Testis (tissue), 2 donors: ENCODE results near the gene KLK12.

Experiments used
- CTCF ChIP-seq, 3 experiments: fragments of 450-650 bp in 2 of 3; fragments of 200-600 bp in 1 of 3; sonication (generic) in 1 of 3; IDR thresholded peaks; one replicate each; pipeline ENCODE4 v1.5.1; 2016 to 2019; ENCODE audit warnings: antibody characterized with exemption in 3 of 3, mild to moderate bottlenecking in 2 of 3, moderate library complexity in 1 of 3
- POLR2A ChIP-seq: fragments of 450-650 bp; IDR thresholded peaks from one replicate; pipeline ENCODE4 v1.6.1; 2017; ENCODE audit warnings: antibody characterized with exemption, mild to moderate bottlenecking, moderate library complexity

GRCh38 chr19:51001515-51001914, 33.3 kb downstream of the KLK12 start, which contains the start of gene KLK8:
- TF ChIP-seq CTCF (IDR thresholded peaks at IDR 0.05) (no peak), POLR2A (no peak)
